ENCODE data around the gene CYP2E1.
A peak's percentile ranks its signal among the peaks of the same experiment; 100 is the strongest.
"Not testable (repeated sequence)": the region's sequence is repeated elsewhere in the genome, so short reads cannot be mapped to it uniquely, and the experiment has no call there.

The CYP2E1 gene

GRCh38 chr10:133526957-133527588, at the start of gene CYP2E1:
Gene CYP2E1 (plus strand): TSS chr10:133527363. CDS start chr10:133527396, 33 bp downstream.
- DNase-seq = no peak

- DNase-seq = no peak
Observed at GRCh38 chr10:133481086-133481643, 46.0 kb upstream of the CYP2E1 start.

GRCh38 chr10:133481657-133482056, 45.5 kb upstream of the CYP2E1 start:
- DNase-seq = no peak

GRCh38 chr10:133484818-133485217, 42.3 kb upstream of the CYP2E1 start:
- DNase-seq = no peak

GRCh38 chr10:133487085-133487484, 40.1 kb upstream of the CYP2E1 start:
- no peak for DNase-seq

GRCh38 chr10:133488354-133488753, 38.8 kb upstream of the CYP2E1 start:
- no peak for DNase-seq

- DNase-seq = no peak
Observed at GRCh38 chr10:133489816-133490588, 37.2 kb upstream of the CYP2E1 start.

GRCh38 chr10:133493562-133493961, 33.6 kb upstream of the CYP2E1 start:
- DNase-seq = not testable (repeated sequence)

GRCh38 chr10:133497363-133497762, 29.8 kb upstream of the CYP2E1 start:
- DNase-seq = not testable (repeated sequence)

- not testable (repeated sequence) for DNase-seq
Observed at GRCh38 chr10:133499176-133499575, 28.0 kb upstream of the CYP2E1 start.

- not testable (repeated sequence) for DNase-seq
Observed at GRCh38 chr10:133500897-133501296, 26.3 kb upstream of the CYP2E1 start.

GRCh38 chr10:133509700-133510099, 17.5 kb upstream of the CYP2E1 start:
- DNase-seq = no peak

GRCh38 chr10:133511408-133511807, 15.8 kb upstream of the CYP2E1 start:
- DNase-seq = no peak

GRCh38 chr10:133511907-133512528, 15.1 kb upstream of the CYP2E1 start:
- no peak for DNase-seq

- no peak for DNase-seq
Observed at GRCh38 chr10:133515471-133515870, 11.7 kb upstream of the CYP2E1 start.

GRCh38 chr10:133516057-133516456, 11.1 kb upstream of the CYP2E1 start:
- DNase-seq = no peak

- DNase-seq = not testable (repeated sequence)
Observed at GRCh38 chr10:133518517-133518916, 8.6 kb upstream of the CYP2E1 start.

GRCh38 chr10:133520193-133520738, 6.9 kb upstream of the CYP2E1 start:
- DNase-seq = peak; percentile 95

GRCh38 chr10:133523631-133524203, 3.4 kb upstream of the CYP2E1 start:
- DNase-seq = no peak

GRCh38 chr10:133525444-133525843, 1.7 kb upstream of the CYP2E1 start:
- DNase-seq = no peak

GRCh38 chr10:133527771-133528271, 658 bp downstream of the CYP2E1 start:
- no peak for DNase-seq

GRCh38 chr10:133528296-133528844, 1.2 kb downstream of the CYP2E1 start:
- no peak for DNase-seq

Data from activated T-cell treated with anti-CD3 and anti-CD28 coated beads, Interleukin-2, amount 50 U/mL, for 1 hour (primary cell).